Non-pigmented ciliary epithelial cell (primary cell): Measurements from ENCODE around the gene CAPN8.
"Not testable (repeated sequence)": the region's sequence is repeated elsewhere in the genome, so short reads cannot be mapped to it uniquely, and the experiment has no call there.

ENCODE experiments used
- DNase-seq: peaks from one replicate; pipeline ENCODE4 v3.0.0-alpha.2; 2010; ENCODE audit warnings: low read depth

Gene CAPN8

DNA sequence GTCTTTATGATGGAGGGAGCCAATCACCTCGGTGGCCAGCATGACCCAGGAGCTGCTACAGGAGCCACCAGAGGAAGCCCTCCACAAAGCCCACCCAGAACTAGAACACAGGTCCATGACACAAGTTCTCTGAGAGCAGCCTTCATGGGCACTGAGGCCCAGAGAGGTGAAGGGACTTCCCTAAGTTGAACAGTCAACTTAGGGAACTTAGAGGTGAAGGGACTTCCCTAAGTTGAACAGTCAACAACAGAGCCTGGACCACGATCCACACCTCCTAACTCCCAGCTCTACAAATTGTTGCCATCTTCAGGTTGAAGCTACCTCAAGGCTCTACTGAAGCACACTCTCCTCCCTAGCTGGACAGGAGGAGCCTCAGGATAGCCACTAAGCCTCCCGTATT is 139.5 kb downstream of the CAPN8 start:
- no peak for DNase-seq

DNA sequence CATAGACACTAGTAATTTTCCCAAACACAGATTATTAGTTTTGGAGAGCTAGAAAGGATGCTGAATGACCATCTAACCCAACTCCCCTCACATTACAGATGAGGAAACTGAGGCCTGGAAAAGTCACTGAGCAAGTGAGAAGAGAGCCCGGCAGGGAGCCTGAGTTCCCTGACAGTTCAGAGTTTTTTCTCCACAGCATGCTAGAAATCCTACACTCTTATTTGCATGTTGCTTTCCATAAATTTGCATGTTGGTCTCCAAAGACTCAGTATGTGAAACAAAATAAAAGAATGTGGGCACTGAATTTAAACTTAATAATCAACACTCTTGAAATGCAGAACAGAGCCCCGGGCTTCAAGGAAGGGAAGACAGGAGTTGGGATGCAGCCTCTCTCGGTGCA is 140.0 kb downstream of the CAPN8 start:
- no peak for DNase-seq

DNA sequence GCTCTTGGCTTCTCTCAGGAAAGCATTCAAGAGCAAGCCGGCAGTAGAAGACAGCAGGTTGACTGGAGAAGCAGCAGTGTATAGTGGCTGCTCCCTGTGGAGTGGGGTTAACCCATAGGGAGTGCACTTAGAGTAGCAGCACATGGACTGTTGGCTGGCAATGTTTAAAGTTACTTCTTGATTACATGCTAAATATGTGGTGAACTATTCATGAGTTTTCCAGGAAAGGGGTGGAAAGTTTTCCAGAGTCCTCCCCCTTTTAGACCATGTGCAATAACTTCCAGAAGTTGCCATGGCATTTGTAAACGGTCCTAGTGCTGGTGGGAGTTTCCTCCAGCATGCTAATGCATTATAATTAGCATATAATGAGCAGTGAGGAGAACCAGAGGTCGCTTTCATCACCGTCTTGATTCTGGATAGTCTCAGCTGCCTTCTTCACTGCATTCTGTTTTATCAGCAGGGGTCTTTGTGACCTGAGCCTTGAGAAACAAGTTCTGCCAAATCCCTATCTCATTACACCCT is 140.5 kb downstream of the CAPN8 start:
- DNase-seq = no peak

DNA sequence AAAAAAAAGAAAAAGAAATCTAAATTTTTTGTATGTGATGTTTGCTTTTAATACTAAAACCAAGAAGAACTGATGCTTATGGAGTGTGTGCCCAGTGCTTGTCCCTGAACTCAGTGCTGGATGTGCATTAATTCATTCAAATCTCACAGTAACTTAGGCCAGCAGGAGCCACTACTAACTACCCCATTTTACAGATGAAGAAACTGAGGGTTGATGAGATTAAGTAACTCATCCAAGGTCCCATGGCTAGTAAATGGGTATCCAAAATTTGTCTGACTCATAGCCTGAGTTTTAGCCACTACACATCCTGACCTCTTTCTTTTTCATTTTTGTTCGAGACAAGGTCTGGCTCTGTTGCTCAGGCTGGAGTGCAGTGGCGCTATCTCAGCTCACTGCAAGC is 144.4 kb downstream of the CAPN8 start:
- DNase-seq = no peak

DNA sequence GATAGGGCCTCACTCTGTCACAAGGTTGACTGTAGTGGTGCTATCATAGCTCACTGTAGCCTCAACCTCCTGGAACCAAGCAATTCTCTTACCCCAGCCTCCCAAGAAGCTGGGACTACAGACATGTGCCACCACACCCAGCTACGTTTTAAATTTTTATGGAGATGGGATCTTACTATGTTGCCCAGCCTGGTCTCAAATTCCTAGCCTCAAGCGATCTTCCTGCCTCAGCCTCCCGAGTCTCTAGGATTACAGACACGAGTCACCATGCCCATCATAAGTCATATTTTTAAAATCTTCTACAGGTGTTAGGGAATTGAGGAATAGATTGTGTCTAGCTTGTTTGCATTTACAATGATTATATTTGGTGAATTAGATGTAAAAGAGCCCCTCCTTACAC is 145.3 kb downstream of the CAPN8 start:
- no peak for DNase-seq

DNA sequence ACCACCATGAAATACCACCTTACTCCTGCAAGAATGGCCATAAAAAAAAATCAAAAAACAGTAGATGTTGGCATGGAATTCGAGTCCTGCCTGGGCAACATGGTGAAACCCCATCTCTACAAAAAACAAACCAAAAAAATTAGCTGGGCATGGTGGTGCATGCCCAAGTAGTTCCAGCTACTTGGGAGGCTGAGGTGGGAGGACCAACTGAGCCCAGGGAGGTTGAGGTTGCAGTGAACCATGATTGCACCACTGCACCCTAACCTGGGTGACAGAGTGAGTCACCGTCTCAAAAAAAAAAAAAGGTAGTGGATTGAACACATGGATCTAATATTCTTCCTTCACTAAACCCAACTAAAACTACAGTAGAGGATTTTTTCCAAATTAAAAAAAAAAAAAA is 146.4 kb downstream of the CAPN8 start:
- DNase-seq = no peak

DNA sequence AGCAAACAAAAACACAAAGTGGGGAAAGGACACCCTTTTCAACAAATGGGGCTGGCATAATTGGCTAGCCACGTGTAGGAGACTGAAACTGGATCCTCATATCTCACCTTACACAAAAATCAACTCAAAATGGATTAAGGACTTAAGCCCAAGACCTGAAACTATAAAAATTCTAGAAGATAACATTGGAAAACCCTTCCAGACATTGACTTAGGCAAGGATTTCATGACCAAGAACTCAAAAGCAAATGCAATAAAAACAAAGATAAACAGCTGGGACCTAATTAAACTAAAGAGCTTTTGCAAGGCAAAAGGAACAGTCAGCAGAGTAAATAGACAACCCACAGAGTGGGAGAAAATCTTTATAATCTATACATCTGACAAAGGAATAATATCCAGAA is 146.9 kb downstream of the CAPN8 start:
- DNase-seq = not testable (repeated sequence)

DNA sequence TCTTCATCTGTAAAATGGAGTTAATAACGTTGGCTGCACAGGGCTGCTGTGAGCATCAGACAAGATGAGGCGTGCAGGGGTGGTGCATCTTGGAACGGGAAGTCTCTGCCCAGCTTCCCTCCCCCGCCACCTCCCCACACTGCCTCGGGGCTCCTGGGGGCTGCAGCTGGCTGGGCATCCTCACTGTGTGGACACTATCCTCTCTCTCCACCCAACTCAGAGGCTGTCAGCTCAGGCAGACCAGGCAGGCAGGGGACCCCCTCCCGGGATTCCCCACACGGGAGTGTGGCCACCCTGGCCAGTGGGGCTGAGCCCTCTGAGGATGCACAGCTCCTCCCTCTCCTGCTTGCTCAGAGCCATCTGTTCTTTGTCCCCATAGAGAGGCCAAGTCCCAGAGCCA is 149.6 kb downstream of the CAPN8 start:
- DNase-seq = no peak

DNA sequence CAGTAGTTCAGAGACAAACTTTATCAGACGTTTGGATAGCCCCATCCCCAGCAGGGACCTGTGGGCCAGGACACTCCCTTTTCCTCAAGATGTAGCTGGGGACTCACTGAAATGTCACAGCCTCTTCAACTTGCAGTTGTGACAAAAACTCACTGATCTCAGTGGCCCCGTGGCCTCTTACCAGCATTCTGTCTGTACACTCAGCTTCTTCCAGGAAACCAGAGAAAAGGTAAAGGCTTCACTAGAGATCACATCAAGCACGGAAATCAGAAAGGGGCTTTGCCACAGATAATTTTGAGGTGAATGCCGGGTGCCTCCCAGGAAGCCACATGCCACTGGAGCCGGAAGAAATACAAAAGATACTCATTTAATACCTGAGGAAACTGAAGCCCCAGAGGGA is 150.1 kb downstream of the CAPN8 start:
- no peak for DNase-seq

DNA sequence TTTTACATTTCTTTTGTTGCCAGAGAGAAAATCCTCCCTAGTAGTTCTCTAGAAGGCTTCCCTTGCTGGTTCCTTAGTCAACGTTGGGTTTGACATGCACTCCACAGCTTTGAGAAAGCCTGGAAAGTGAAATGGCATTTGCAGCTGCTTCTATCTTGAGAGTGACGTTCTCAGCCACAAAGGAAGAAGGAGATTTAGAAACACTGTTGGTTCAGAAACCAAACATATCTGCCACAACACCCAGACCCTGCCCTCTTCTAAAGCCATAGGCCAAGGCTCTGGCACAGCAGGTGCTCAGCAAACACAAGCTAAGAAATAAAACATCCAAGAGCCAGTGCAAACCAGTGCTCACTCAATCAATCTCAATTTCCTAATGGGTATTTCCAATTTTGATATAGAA is 150.9 kb downstream of the CAPN8 start:
- no peak for DNase-seq

DNA sequence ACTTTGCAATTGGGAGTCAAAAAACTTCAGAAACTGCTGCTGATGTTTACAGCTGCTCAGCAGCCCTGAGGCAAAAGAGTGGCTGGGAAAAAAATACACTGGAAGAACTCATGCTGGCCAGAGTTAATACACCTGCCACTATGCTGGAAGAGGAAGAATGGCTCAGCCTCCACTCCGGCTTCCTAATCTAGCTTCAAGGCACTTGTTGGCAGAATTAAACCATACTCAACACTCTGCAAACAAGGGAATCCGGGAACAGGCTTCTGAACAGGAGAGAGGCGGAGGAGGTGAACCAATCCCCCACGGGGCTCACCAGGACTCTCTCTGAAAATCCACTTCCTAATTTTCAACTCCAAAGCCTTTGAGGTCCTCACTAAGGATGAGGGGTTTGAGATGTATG is 152.2 kb downstream of the CAPN8 start:
- no peak for DNase-seq

DNA sequence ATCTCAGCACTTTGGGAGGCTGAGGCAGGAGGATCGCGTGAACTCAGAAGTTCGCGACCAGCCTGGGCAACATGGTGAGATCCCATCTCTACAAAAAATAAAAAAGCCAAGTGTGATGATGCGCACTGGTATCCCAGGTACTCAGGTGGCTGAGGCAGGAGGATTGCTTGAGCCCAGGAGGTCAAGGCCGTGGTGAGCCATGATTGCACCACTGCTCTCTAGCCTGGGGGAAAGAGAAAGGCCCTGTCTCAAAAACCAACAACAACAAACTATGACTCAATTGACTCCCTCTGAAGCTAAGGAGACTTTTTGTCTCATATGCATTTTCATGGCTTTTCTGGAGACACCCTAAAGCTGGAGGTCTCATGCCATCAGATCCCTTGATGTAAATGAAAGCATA is 153.4 kb downstream of the CAPN8 start:
- no peak for DNase-seq

DNA sequence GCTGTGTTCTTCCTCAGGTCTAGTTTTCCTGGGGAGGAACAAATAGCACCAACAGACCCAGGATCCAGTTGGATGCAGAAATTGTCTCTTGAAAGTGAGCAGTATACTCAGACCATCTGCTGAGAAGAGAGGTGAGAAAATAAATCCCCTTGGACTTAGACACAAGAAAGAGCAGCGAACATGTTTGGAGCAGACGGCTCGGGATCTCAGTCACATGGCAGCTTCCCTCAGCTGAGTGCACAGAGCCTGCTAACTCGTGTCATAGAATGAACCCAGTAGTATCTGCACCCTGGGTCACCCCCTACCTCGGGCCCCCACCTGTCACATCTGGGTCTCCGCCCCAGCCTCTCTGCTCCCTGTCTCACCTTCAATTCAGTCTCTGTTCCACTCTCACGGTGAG is 156.7 kb downstream of the CAPN8 start:
- DNase-seq = no peak

DNA sequence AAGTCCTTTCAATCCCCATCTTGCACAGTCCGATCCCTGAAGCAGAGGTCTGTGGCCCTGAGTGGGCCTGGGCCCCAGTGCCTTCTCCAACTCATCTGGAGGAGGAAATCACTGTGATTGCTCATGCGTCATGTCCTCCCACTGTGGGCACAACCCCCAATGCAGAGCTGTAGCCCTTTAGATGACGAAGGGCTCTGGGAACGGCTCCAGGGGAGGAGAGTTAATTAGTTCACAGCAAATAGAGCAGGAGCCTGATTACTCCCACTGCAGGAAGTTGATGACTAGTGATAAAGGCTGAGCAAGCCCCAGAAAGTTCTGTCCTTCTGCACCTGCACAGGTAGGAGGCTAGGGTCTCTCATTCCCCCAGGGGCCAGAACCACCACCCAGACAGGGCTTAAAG is 160.8 kb downstream of the CAPN8 start:
- DNase-seq = peak; percentile 76

DNA sequence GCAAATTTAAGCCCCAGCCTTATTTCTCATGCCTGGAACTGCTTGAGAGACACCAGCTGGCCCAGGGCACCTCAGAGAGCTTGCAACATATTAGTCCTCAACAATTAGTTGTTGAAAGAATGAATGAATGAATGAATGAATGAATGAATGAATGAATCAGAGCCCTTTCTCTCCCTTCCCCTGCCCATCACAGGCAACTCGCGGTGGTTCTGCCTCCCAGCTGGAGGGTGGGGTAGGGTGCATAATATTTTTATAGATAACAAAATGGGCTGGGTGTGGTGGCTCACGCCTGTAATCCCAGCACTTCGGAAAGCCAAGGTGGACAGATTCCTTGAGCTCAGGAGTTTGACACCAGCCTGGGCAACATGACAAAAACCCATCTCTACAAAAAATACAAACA is 162.2 kb downstream of the CAPN8 start:
- no peak for DNase-seq

DNA sequence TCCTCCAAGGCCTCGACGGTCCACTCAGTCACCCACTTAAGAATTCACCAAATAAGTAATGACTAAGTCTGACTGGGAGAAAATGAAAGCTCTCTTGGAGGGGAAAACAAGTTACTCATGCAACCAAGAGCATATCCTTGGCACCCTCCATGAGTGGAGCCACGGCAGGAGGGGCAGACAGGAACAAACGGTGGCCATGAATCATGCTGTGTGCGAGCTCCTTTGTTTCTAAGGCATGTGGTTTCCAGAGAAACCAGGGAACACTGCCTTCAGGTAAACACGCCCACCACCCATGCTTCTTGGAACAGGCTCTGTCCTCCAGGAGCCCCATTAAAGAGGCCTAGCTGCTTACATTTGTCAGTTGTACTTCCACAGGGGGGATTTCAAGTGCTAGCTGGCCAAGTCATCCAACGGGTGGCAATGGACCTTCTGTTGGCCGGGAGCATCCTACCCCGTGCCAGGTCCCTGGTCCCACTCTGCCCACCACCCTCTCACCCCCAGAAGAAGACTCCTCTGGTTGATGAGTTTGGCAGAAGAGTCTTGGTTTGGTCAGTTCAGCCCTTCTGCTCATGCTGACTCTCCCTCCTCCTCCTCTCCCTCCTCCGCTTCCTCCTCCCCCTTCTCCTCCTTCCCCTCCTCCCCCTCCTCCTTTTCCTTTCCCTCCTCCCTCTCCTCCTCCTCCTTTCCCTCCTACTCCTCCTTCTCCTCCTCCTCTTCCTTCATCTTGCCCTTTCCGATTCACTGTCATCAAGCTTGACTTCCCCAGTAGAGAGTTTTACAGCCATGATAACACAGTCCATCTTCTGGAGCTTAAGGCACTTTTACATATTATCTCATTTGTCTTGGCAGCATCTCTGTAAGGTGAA is 164.7 kb downstream of the CAPN8 start:
- DNase-seq = peak; percentile 85

DNA sequence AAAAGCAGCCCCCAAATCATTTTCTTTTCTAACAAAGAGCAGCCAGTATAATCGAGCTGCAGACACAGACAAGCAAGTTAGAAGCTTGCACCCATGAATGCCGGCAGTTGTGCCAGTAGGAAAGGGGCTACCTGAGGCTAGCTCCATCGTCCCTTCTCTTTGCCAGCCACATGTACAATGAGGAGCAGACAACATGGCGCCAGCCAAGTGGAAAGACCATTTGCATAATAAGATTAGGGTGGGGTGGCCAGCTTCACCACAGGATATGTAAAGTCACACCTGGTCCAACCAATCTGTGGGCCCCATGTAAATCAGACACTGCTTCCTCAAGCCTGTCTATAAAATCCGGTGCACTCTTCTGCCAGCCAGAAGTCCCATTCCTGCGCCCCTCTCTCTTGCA is 168.6 kb downstream of the CAPN8 start:
- DNase-seq = no peak

DNA sequence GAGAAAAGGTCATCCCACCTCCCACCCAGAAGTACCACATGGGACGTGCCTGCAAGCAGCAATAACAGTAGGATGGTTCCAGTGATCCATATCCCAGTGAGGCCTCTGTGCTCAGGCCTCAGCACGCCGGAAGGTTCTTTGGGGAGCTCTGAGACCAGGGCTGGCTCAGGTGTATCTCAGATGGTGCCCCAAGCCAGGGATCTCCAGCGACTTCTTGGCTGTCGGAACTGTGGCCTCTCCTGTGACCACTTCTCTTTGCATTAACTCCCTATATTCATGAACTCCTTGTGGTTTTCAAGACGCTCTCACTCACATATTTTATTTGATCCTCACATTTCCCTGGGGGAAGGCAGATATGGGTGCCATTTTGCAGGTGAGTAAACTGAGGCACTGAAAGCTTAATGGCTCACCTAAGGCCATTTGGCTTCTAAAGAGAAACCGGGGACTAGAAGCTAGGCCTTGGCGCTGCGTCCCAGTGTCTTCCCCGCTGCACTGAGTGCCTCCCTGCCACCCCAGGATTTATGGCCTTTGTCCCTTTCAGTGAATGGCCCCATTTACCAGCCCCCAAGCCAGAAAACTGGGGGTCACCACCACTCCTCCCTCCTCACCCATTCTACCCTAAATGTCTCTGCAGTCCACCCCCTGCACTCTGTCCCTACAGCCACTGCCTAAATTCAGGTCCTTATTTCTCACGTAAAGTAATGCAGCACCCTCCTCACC is 170.4 kb downstream of the CAPN8 start:
- no peak for DNase-seq

DNA sequence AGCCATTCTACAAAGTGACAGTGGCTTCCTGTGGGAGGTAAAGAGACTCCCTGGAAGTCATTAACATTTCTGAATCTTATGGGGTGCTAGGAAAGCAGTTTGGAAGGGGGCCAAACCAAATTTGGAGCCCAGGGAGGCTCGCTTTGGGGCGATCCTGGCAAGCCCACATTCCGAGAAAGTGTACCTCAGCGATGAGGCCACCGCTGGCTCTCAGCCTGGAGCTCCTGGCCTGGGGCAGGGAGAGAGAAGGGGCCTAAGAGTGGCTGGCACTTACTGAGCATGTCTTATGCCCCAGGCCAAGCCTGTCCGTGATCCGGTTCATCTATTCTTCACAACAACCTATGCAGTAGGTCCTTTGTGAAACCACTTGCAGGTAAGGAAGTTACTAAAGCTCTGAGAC is 173.5 kb downstream of the CAPN8 start:
- no peak for DNase-seq
